Stimulated activated CD4-positive, alpha-beta T cell treated with anti-CD3 and anti-CD28 coated beads, TNF-alpha, amount 100 ng/mL, for 24 hours (primary cell): ENCODE measurements around the gene CST4.
"Not testable (repeated sequence)": the region's sequence is repeated elsewhere in the genome, so short reads cannot be mapped to it uniquely, and the experiment has no call there.

Source experiments
- DNase-seq, 3 experiments: peaks; one replicate each; pipeline ENCODE4 v3.0.0-alpha.2; 2020; ENCODE audit warnings: low read depth in 3 of 3

Gene CST4

GRCh38 chr20:23687986-23688385, 852 bp downstream of the CST4 start:
- no peak for DNase-seq

GRCh38 chr20:23686046-23686750, 2.6 kb downstream of the CST4 start:
- no peak for DNase-seq

GRCh38 chr20:23685529-23685896, 3.3 kb downstream of the CST4 start:
- not testable (repeated sequence) for DNase-seq

GRCh38 chr20:23684261-23684660, 4.6 kb downstream of the CST4 start:
- no peak for DNase-seq

- DNase-seq: no peak
Observed at GRCh38 chr20:23683807-23684206, 5.0 kb downstream of the CST4 start.

GRCh38 chr20:23683281-23683680, 5.6 kb downstream of the CST4 start:
- no peak for DNase-seq

GRCh38 chr20:23680146-23680545, 8.7 kb downstream of the CST4 start:
- DNase-seq: no peak

- no peak for DNase-seq
Observed at GRCh38 chr20:23679133-23680092, 9.4 kb downstream of the CST4 start.

GRCh38 chr20:23673209-23673608, 15.6 kb downstream of the CST4 start:
- DNase-seq: no peak

GRCh38 chr20:23672158-23672557, 16.7 kb downstream of the CST4 start:
- no peak for DNase-seq

GRCh38 chr20:23671479-23671878, 17.4 kb downstream of the CST4 start:
- DNase-seq: no peak

GRCh38 chr20:23670361-23670760, 18.5 kb downstream of the CST4 start:
- no peak for DNase-seq

- no peak for DNase-seq
Observed at GRCh38 chr20:23669866-23670265, 19.0 kb downstream of the CST4 start.

GRCh38 chr20:23669327-23669726, 19.5 kb downstream of the CST4 start:
- no peak for DNase-seq

GRCh38 chr20:23668477-23668951, 20.3 kb downstream of the CST4 start:
- DNase-seq: peak in 2 of 3 experiments; percentile 3 to 27

GRCh38 chr20:23667666-23668065, 21.2 kb downstream of the CST4 start:
- no peak for DNase-seq

GRCh38 chr20:23666698-23667097, 22.1 kb downstream of the CST4 start:
- DNase-seq: no peak

- no peak for DNase-seq
Observed at GRCh38 chr20:23666189-23666588, 22.6 kb downstream of the CST4 start.

GRCh38 chr20:23664954-23665353, 23.9 kb downstream of the CST4 start:
- DNase-seq: no peak

GRCh38 chr20:23664046-23664445, 24.8 kb downstream of the CST4 start:
- not testable (repeated sequence) for DNase-seq

GRCh38 chr20:23663180-23663579, 25.7 kb downstream of the CST4 start:
- DNase-seq: no peak

GRCh38 chr20:23662276-23662870, 26.5 kb downstream of the CST4 start:
- no peak for DNase-seq
